Sigmoid colon (tissue), 7 donors: ENCODE results near the gene HSD17B2. TPM values are rescaled to one million over a fixed set of nuclear protein-coding genes. Genes with fewer than 3 reads are reported as not detected.

Experiments
- DNase-seq: peaks from one replicate; pipeline ENCODE4 v3.0.0-alpha.2; 2019
- H3K27ac ChIP-seq, 4 donors: fragments of 200-600 bp; sonication (generic); one replicate each; pipeline ENCODE4 v1.5.1; 2016 to 2019; ENCODE audit warnings: mild to moderate bottlenecking in 1 of 4
- H3K27me3 ChIP-seq, 3 donors: fragments of 200-600 bp; sonication (generic); one replicate each; pipeline ENCODE4 v1.5.1; 2019; ENCODE audit warnings: mild to moderate bottlenecking in 1 of 3
- H3K36me3 ChIP-seq, 4 donors: fragments of 200-600 bp; sonication (generic); one replicate each; pipeline ENCODE4 v1.5.1; 2016 to 2019
- H3K4me1 ChIP-seq, 4 donors: fragments of 200-600 bp; sonication (generic); one replicate each; pipeline ENCODE4 v1.5.1; 2017 to 2019
- H3K4me3 ChIP-seq, 4 donors: fragments of 200-600 bp; sonication (generic); one replicate each; pipeline ENCODE4 v1.5.1; 2017 to 2019; ENCODE audit warnings: mild to moderate bottlenecking in 2 of 4, moderate library complexity in 1 of 4
- H3K9me3 ChIP-seq, 4 donors: fragments of 200-600 bp in 3 of 4; sonication (generic) in 3 of 4; one replicate each; pipeline versions ENCODE4 v1.5.1 to v1.6.1; 2013 to 2019
- EP300 ChIP-seq, 4 donors: sonication (generic); formaldehyde crosslinking; IDR thresholded peaks; one replicate each; pipeline ENCODE4 v1.6.1; 2017; ENCODE audit warnings: antibody characterized with exemption in 4 of 4
- POLR2A ChIP-seq, 2 donors: fragments of 450-650 bp; IDR thresholded peaks; one replicate each; pipeline ENCODE4 v1.6.1; 2016; ENCODE audit warnings: antibody characterized with exemption in 2 of 2, mild to moderate bottlenecking in 2 of 2, moderate library complexity in 2 of 2
- POLR2AphosphoS5 ChIP-seq, 4 donors: sonication (generic); formaldehyde crosslinking; IDR thresholded peaks; one replicate each; pipeline ENCODE4 v1.6.1; 2017; ENCODE audit warnings: antibody characterized with exemption in 4 of 4
- WGBS, 2 donors: extraction: QIAGEN DNeasy Blood & Tissue Kit; methylation state at CpG; one replicate each; pipeline ENCODE4 v1.1.7; 2013; 5-methylcytosine and 5-hydroxymethylcytosine counted together
- intact Hi-C: fragments of 100-400 bp; cut with DNase I; formaldehyde crosslinking; loops from one replicate; pipeline ENCODE4 v1.15.1; 2023
- polyA plus RNA-seq, 3 donors: library from polyadenylated mRNA; stranded (reverse); fragments of 200-250 nt; gene quantifications; one replicate each; pipeline ENCODE4 v1.2.3, GENCODE V29; 2013
- total RNA-seq, 4 donors: library from RNA; depleted of rRNA; stranded (reverse); fragments of >200 nt; gene quantifications; one replicate each; pipeline ENCODE4 v1.1.0, GENCODE V29; 2016
- TF ChIP-seq, protein P1 (sequence below), 4 experiments: fragments of 450-650 bp in 3 of 4; fragments of 200-600 bp in 1 of 4; IDR thresholded peaks; one replicate each; pipeline ENCODE4 v1.5.1; 2016 to 2019; ENCODE audit warnings: antibody characterized with exemption in 4 of 4, mild to moderate bottlenecking in 3 of 4, moderate library complexity in 2 of 4
- donor health status: healthy with polysubstance abuse.
- donor health status: Bipolar disorder and iron deficiency.
- donor health status: healthy.

The HSD17B2 gene
- total and polyA plus RNA-seq, 7 donors, result 27.3 to 46.0 (median 32.4) TPM; not detected in 4

DNA sequence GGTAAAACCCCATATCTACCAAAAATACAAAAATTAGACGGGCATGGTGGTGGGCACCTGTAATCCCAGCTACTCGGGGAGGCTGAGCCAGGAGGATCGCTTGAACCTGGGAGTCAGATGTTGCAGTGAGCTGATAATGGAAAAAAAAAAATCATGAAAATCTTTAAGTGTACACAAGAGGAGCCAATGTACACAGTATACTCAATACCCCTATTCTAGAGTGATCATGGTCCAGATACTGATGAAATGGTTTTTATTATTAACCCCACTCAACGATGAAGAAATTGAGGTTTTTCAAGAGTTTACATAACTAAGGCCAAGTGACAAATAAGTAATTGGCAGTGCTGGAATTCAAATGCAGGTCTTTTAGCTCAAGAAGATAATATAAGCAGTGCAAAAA lies 11.5 kb downstream of the HSD17B2 start:
- Histone ChIP-seq H3K36me3 (no peaks in the 10 kb centered on the region), H3K4me3 (no peak overlapping the region), H3K9me3 (no peaks in the 10 kb centered on the region), H3K27me3 (no peaks in the 10 kb centered on the region), H3K27ac (no peak overlapping the region), H3K4me1 (no peaks in the 10 kb centered on the region)
- intact Hi-C loops, result no loop called here
- TF ChIP-seq, protein P1, sequence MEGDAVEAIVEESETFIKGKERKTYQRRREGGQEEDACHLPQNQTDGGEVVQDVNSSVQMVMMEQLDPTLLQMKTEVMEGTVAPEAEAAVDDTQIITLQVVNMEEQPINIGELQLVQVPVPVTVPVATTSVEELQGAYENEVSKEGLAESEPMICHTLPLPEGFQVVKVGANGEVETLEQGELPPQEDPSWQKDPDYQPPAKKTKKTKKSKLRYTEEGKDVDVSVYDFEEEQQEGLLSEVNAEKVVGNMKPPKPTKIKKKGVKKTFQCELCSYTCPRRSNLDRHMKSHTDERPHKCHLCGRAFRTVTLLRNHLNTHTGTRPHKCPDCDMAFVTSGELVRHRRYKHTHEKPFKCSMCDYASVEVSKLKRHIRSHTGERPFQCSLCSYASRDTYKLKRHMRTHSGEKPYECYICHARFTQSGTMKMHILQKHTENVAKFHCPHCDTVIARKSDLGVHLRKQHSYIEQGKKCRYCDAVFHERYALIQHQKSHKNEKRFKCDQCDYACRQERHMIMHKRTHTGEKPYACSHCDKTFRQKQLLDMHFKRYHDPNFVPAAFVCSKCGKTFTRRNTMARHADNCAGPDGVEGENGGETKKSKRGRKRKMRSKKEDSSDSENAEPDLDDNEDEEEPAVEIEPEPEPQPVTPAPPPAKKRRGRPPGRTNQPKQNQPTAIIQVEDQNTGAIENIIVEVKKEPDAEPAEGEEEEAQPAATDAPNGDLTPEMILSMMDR (IDR thresholded peaks at IDR 0.05), result no peak
- TF ChIP-seq EP300 (IDR thresholded peaks at IDR 0.05) (no peak), POLR2AphosphoS5 (IDR thresholded peaks at IDR 0.05) (no peak), POLR2A (IDR thresholded peaks at IDR 0.05) (no peak)
- WGBS, 2 donors, result 92% methylated on average over 4 of the region's 4 CpGs
- no peak for DNase-seq

DNA sequence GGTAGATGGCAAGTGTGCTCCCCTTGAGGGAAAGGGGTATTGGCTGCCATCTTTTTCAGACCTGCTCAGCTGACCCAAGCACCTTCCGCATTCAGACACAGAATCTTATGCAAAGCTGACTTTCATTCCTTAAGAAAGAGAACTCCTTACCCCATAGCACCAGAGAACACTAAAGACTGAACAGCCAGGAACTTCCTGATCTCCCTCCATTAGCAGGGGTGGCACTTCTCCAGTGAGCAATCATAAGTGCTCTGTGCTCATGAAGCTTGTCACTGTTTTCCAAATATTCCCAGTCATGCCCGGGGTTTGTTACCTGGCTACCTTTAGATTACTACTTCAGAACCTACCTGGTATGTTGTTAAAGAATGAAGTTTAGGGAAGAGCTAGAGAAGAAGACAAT lies 11.9 kb downstream of the HSD17B2 start:
- Histone ChIP-seq H3K4me3 (no peak overlapping the region), H3K4me1 (no peaks in the 10 kb centered on the region), H3K9me3 (no peaks in the 10 kb centered on the region), H3K27ac (no peak overlapping the region), H3K27me3 (no peaks in the 10 kb centered on the region), H3K36me3 (no peaks in the 10 kb centered on the region)
- TF ChIP-seq, protein P1 (IDR thresholded peaks at IDR 0.05), result no peak
- TF ChIP-seq POLR2A (IDR thresholded peaks at IDR 0.05) (no peak), POLR2AphosphoS5 (IDR thresholded peaks at IDR 0.05) (no peak), EP300 (IDR thresholded peaks at IDR 0.05) (no peak)
- 66 to 94% methylated on average over 2 of the region's 2 CpGs for WGBS, 2 donors
- DNase-seq, result no peak
- intact Hi-C loops, result no loop called here

DNA sequence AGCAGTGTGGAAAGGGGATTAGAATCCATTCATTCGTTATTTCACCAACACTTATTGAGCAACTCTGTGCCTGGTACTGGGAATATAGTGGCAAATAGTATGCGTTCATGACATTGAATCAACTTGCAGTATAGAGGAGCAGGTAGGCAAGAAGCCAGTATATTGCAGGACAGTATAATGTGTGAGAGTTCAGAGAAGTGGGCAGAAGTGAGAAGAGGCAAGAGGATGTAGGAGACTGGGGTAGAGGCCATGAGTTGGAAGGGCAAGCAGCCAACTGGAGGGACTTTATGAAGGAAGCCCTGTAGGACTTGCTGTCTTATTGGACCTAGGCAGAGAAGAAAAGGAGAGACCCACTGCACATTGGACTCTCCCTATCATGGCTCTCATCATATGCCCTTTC lies 12.3 kb downstream of the HSD17B2 start:
- Histone ChIP-seq H3K36me3 (no peaks in the 10 kb centered on the region), H3K27me3 (no peaks in the 10 kb centered on the region), H3K27ac (no peak overlapping the region), H3K9me3 (no peaks in the 10 kb centered on the region), H3K4me3 (no peak overlapping the region), H3K4me1 (no peaks in the 10 kb centered on the region)
- intact Hi-C loops, result no loop called here
- WGBS, 2 donors, result 88 to 93% methylated on average over 2 of the region's 2 CpGs
- TF ChIP-seq POLR2AphosphoS5 (IDR thresholded peaks at IDR 0.05) (no peak), EP300 (IDR thresholded peaks at IDR 0.05) (no peak), POLR2A (IDR thresholded peaks at IDR 0.05) (no peak)
- TF ChIP-seq, protein P1 (IDR thresholded peaks at IDR 0.05), result no peak
- no peak for DNase-seq

DNA sequence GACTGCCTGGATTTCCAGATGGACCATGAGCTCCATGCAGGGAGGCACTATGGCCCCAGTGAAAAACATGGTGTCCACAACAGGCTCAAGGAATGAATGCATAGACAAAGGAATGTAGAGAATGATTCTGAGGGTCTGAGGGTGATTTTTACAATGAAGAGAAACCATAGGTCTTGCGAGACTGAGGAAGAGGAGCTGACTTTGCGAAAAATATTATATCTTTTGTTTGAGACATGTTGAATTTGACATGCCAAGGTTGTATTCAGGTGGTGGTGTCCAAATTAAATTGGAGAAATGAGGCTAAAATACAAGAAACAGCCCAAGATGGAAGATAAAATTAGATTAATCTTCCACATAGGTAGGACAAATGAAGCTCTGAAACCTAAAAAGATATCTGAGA lies 12.7 kb downstream of the HSD17B2 start:
- no peaks in the 10 kb centered on the region for H3K36me3 ChIP-seq
- intact Hi-C loops, result no loop called here
- 96 to 97% methylated on average over 2 of the region's 2 CpGs for WGBS, 2 donors

More for the DNA sequence above, 12.7 kb downstream of the HSD17B2 start:
- Histone ChIP-seq H3K9me3 (no peaks in the 10 kb centered on the region), H3K4me1 (no peaks in the 10 kb centered on the region), H3K27ac (no peak overlapping the region), H3K27me3 (no peaks in the 10 kb centered on the region), H3K4me3 (no peak overlapping the region)
- no peak for TF ChIP-seq EP300 (IDR thresholded peaks at IDR 0.05)
- TF ChIP-seq, protein P1 (IDR thresholded peaks at IDR 0.05), result no peak
- no peak for TF ChIP-seq POLR2A (IDR thresholded peaks at IDR 0.05)
- no peak for TF ChIP-seq POLR2AphosphoS5 (IDR thresholded peaks at IDR 0.05)
- DNase-seq, result no peak
